Caco-2 (cell line): ENCODE data around the gene RIN3. TPM values are rescaled to one million over a fixed set of nuclear protein-coding genes. Genes with fewer than 3 reads are reported as not detected.
A peak's percentile ranks its signal among the peaks of the same experiment; 100 is the strongest.

Experiments
- BruUV-seq: library from RNA; stranded (reverse); fragments of 400-500 nt; replicated peaks from 2 replicates; lab custom pipeline; 2021; lab: Mats Ljungman, UMichigan
- CTCF ChIA-PET: fragments of 300-600 bp; sonication (Branson Sonifier 250); formaldehyde crosslinking; loops from one replicate; lab custom pipeline; 2022; ENCODE audit warnings: antibody characterized with exemption; lab: Charles Lee
- POLR2A ChIA-PET: fragments of 300-600 bp; sonication (Branson Sonifier 250); formaldehyde crosslinking; loops from one replicate; lab custom pipeline; 2022; ENCODE audit warnings: antibody characterized with exemption; lab: Charles Lee
- DNase-seq, 2 experiments: peaks; one replicate each; pipeline versions ENCODE4 v3.0.0 to v3.0.0-alpha.2; 2020 to 2022
- H3K27me3 ChIP-seq: replicated peaks from 2 replicates; pipeline ENCODE4 v1.6.0; 2011; ENCODE audit warnings: low read length; ENCODE audit not compliant: control insufficient read depth, insufficient read depth
- H3K36me3 ChIP-seq: 2 replicates; pipeline ENCODE4 v1.5.1; 2011; ENCODE audit warnings: low read length; ENCODE audit not compliant: control insufficient read depth, insufficient read depth
- H3K4me1 ChIP-seq: fragments of 250-450 bp; sonication (Bioruptor Pico); 2 replicates; pipeline ENCODE4 v1.5.1; 2020; ENCODE audit warnings: mild to moderate bottlenecking
- H3K4me3 ChIP-seq: 2 replicates; pipeline ENCODE4 v1.5.1; 2011; ENCODE audit warnings: low read depth, mild to moderate bottlenecking, control low read depth, low read length
- H3K9me3 ChIP-seq: fragments of 250-450 bp; sonication (Bioruptor Pico); 2 replicates; pipeline ENCODE4 v1.5.1; 2020; ENCODE audit warnings: mild to moderate bottlenecking, moderate library complexity
- H3K27ac Mint-ChIP-seq: one replicate; pipeline ENCODE4 v1.8.0; 2022; ENCODE audit warnings: mixed read lengths; ENCODE audit not compliant: unreplicated experiment
- H3K27me3 Mint-ChIP-seq: one replicate; pipeline ENCODE4 v1.8.0; 2022; ENCODE audit warnings: mixed read lengths; ENCODE audit not compliant: insufficient read depth, unreplicated experiment
- H3K36me3 Mint-ChIP-seq: one replicate; pipeline ENCODE4 v1.8.0; 2022; ENCODE audit warnings: mild to moderate bottlenecking, mixed read lengths; ENCODE audit not compliant: insufficient read depth, unreplicated experiment
- H3K4me1 Mint-ChIP-seq: one replicate; pipeline ENCODE4 v1.8.0; 2022; ENCODE audit warnings: low read depth, mixed read lengths; ENCODE audit not compliant: unreplicated experiment
- H3K4me3 Mint-ChIP-seq: one replicate; pipeline ENCODE4 v1.8.0; 2022; ENCODE audit warnings: mild to moderate bottlenecking, moderate library complexity, mixed read lengths; ENCODE audit not compliant: unreplicated experiment
- H3K9me3 Mint-ChIP-seq: one replicate; pipeline ENCODE4 v1.8.0; 2022; ENCODE audit warnings: mixed read lengths; ENCODE audit not compliant: unreplicated experiment
- intact Hi-C: fragments of 100-400 bp; cut with micrococcal nuclease; formaldehyde crosslinking; loops from one replicate; pipeline ENCODE4 v1.10.0; 2022; ENCODE audit not compliant: unreplicated experiment
- total RNA-seq: library from RNA; stranded (reverse); gene quantifications from 2 replicates; pipeline ENCODE4 v1.2.3, GENCODE V29; 2022
- TF ChIP-seq, protein P1 (sequence below), 2 experiments: fragments of 200-600 bp in 1 of 2; IDR thresholded peaks; 1 replicate in 1 of 2; 2 replicates in 1 of 2; pipeline versions ENCODE4 v1.5.1 to v1.8.0; 2011 to 2022; ENCODE audit warnings: antibody characterized with exemption in 1 of 2, control low read depth in 1 of 2, inconsistent platforms in 1 of 2, low read depth in 1 of 2, low read length in 1 of 2, mild to moderate bottlenecking in 1 of 2, moderate library complexity in 1 of 2; ENCODE audit not compliant: insufficient read depth in 1 of 2, severe bottlenecking in 1 of 2, unreplicated experiment in 1 of 2

The RIN3 gene
- total RNA-seq, 1 experiment from 2014 or later, result 20.7 TPM

DNA sequence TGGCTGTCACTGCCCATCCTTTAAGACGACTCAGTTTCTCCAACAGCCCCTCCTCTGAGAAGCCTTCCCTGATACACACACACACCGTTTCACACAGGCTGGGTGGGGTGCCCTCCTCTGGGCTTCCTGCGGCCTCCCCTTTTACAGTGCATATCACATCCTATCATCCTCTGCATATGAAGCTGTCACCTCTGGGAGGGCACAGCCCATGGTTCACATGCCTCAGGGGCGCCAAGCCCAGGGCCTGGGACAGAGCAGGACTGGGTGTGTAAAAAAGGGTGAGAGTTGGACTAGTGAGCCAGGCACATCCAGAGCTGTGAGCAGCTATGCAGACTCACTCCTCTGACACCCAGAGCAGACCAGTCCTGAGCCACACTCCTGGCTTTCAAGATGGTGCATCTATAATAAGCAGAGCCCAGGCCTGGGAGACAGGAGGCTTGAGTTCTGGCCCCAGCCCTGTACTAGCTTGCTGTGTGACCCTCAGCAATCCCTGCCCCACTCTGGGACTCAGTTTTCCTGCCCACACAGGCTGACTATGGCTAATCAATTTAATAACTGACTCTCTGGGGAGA is 172.3 kb downstream of the RIN3 start:
- Mint-ChIP-seq H3K4me3 (no peak overlapping the region), H3K9me3 (no peaks in the 10 kb centered on the region), H3K27ac (no peak overlapping the region), H3K36me3 (peaks cover 6% of the 10 kb centered on the region), H3K4me1 (no peaks in the 10 kb centered on the region), H3K27me3 (no peaks in the 10 kb centered on the region)
- no peak for DNase-seq
- Histone ChIP-seq H3K36me3 (no peaks in the 10 kb centered on the region; the same call in 1 of the 2 replicates), H3K27me3 (no peaks in the 10 kb centered on the region), H3K9me3 (no peaks in the 10 kb centered on the region), H3K4me1 (no peaks in the 10 kb centered on the region), H3K4me3 (no peak overlapping the region)
- no TSS peak for BruUV-seq
- ChIA-PET POLR2A (no interaction called here), CTCF (no interaction called here)
- TF ChIP-seq, protein P1, sequence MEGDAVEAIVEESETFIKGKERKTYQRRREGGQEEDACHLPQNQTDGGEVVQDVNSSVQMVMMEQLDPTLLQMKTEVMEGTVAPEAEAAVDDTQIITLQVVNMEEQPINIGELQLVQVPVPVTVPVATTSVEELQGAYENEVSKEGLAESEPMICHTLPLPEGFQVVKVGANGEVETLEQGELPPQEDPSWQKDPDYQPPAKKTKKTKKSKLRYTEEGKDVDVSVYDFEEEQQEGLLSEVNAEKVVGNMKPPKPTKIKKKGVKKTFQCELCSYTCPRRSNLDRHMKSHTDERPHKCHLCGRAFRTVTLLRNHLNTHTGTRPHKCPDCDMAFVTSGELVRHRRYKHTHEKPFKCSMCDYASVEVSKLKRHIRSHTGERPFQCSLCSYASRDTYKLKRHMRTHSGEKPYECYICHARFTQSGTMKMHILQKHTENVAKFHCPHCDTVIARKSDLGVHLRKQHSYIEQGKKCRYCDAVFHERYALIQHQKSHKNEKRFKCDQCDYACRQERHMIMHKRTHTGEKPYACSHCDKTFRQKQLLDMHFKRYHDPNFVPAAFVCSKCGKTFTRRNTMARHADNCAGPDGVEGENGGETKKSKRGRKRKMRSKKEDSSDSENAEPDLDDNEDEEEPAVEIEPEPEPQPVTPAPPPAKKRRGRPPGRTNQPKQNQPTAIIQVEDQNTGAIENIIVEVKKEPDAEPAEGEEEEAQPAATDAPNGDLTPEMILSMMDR (IDR thresholded peaks at IDR 0.05; ENCODE audit: insufficient read depth in 1 of 2, low read depth in 1 of 2, low read length in 1 of 2, severe bottlenecking in 1 of 2, unreplicated experiment in 1 of 2), result no peak
- intact Hi-C loops, result no loop called here

DNA sequence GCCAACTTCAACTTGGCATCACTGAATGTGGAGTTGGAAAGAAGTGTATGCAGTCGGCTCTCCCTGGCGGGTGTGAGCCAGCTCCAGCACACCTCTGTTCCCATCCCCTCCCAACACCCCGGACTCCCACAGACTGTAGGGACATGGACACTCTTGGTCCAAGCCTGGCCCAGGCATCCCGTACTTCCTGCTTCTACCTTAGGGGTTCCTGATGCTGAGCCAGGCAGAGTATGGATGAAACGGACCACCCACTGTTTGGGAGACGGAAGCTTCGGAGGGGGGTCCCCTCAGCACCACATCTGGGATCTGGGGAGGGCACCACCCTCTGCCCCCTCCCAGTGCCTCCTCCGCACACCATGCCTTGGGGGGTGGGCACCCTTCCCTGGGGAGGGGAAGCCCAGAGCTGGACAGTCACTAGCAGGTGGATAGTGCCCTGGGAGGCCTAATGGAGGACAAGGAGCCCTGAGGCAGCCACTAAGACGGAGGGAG is 172.9 kb downstream of the RIN3 start:
- peaks cover 6% of the 10 kb centered on the region for H3K36me3 Mint-ChIP-seq
- no peaks in the 10 kb centered on the region for H3K4me1 Mint-ChIP-seq
- no peaks in the 10 kb centered on the region for H3K9me3 Mint-ChIP-seq
- no TSS peak for BruUV-seq
- no peaks in the 10 kb centered on the region for H3K27me3 Mint-ChIP-seq
- H3K27ac Mint-ChIP-seq, result no peak overlapping the region
- CTCF ChIA-PET, result no interaction called here
- Histone ChIP-seq H3K4me3 (no peak overlapping the region), H3K4me1 (no peaks in the 10 kb centered on the region), H3K36me3 (no peaks in the 10 kb centered on the region; the same call in 1 of the 2 replicates), H3K9me3 (no peaks in the 10 kb centered on the region), H3K27me3 (no peaks in the 10 kb centered on the region)
- DNase-seq, result no peak
- no peak overlapping the region for H3K4me3 Mint-ChIP-seq
- TF ChIP-seq, protein P1 (IDR thresholded peaks at IDR 0.05; ENCODE audit: insufficient read depth in 1 of 2, low read depth in 1 of 2, low read length in 1 of 2, severe bottlenecking in 1 of 2, unreplicated experiment in 1 of 2), result no peak
- POLR2A ChIA-PET, result no interaction called here
- intact Hi-C loops, result no loop called here

DNA sequence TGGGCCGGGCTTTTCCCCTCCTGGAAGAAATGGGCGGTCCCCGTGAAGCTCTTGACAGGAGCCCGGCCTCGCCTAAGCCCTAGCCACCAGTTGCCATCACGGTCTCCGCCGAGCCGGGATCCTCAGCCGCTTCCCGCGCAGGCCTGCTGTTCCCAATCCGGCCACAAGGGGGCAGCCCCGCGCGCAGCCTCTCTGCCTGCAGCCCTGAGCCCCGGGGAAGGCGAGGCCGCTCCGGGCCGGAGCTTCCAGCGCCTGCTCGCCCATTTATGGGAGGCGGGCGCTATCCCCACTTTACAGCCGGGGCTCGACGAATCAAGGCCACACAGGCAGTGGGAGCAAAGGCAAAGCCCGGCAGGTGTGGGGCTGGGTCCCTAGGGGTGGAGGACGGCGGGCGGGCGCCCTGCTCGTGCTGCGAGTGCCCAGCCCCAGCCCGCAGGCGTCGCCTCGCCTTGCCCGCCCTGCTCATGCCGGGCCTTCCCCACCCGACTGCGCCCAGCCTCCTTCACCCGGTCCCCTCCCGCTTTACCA is 173.4 kb downstream of the RIN3 start:
- no peak overlapping the region for H3K4me3 Mint-ChIP-seq
- H3K36me3 Mint-ChIP-seq, result peaks cover 6% of the 10 kb centered on the region
- POLR2A ChIA-PET, result no interaction called here

More for the DNA sequence above, 173.4 kb downstream of the RIN3 start:
- Histone ChIP-seq H3K36me3 (no peaks in the 10 kb centered on the region; the same call in 1 of the 2 replicates), H3K9me3 (no peaks in the 10 kb centered on the region), H3K4me3 (no peak overlapping the region), H3K4me1 (no peaks in the 10 kb centered on the region), H3K27me3 (no peaks in the 10 kb centered on the region)
- Mint-ChIP-seq H3K27ac (no peak overlapping the region), H3K4me1 (no peaks in the 10 kb centered on the region), H3K9me3 (no peaks in the 10 kb centered on the region), H3K27me3 (no peaks in the 10 kb centered on the region)
- intact Hi-C loops, result no loop called here
- TF ChIP-seq, protein P1 (IDR thresholded peaks at IDR 0.05; ENCODE audit: insufficient read depth in 1 of 2, low read depth in 1 of 2, low read length in 1 of 2, severe bottlenecking in 1 of 2, unreplicated experiment in 1 of 2), result peak; percentile 74 to 93
- peak in 1 of 2 experiments; percentile 63 for DNase-seq
- BruUV-seq, result no TSS peak
- CTCF ChIA-PET, result interaction anchor here (0.7 kb wide), 1 partner anchor 404 kb away, joined by 6 read pairs; no protein-coding TSS in a partner anchor
